ENCODE data around the gene DDI1.

DNA sequence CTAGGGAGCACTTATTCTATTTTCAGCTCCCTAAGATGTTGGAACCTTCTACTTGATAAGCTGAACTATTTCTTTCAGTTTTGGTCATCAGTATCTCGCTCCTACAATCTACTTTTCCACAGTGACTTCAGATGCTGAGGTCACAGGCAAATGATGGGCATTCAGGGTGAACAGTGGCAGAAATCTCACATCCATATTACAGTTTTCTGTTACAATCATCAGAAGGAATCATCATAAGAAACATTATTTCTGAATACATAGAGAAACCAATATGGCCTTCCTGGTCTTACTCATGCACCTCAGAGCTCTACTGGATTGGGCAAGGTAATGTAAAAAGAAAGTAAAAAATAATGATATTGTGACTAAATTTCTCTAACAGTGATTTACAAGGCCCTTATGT is 39.4 kb upstream of the DDI1 start:
- TF ChIP-seq, protein P1, sequence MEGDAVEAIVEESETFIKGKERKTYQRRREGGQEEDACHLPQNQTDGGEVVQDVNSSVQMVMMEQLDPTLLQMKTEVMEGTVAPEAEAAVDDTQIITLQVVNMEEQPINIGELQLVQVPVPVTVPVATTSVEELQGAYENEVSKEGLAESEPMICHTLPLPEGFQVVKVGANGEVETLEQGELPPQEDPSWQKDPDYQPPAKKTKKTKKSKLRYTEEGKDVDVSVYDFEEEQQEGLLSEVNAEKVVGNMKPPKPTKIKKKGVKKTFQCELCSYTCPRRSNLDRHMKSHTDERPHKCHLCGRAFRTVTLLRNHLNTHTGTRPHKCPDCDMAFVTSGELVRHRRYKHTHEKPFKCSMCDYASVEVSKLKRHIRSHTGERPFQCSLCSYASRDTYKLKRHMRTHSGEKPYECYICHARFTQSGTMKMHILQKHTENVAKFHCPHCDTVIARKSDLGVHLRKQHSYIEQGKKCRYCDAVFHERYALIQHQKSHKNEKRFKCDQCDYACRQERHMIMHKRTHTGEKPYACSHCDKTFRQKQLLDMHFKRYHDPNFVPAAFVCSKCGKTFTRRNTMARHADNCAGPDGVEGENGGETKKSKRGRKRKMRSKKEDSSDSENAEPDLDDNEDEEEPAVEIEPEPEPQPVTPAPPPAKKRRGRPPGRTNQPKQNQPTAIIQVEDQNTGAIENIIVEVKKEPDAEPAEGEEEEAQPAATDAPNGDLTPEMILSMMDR (conservative IDR thresholded peaks at IDR 0.05; ENCODE audit: low read depth, low read length), result no peak
- TF ChIP-seq RFX5 (IDR thresholded peaks at IDR 0.05; ENCODE audit: low read depth, low read length), result no peak

All from IMR-90 (cell line).